ENCODE measurements around the gene DNAH14. TPM values are rescaled to one million over a fixed set of nuclear protein-coding genes. Genes with fewer than 3 reads are reported as not detected.
"Not testable (repeated sequence)": the region's sequence is repeated elsewhere in the genome, so short reads cannot be mapped to it uniquely, and the experiment has no call there.

The DNAH14 gene
- polyA plus RNA-seq, 4 donors = 1.4 to 12.9 (median 3.9) TPM; not detected in 1

- FAIRE-seq (no peak), DNase-seq (no peak)
- H3K27ac ChIP-seq (ENCODE audit: low read depth in 1 of 3, low read length in 2 of 3) = no peak overlapping the region
- H3K4me1 ChIP-seq (ENCODE audit: control insufficient read depth in 3 of 3, insufficient read depth in 2 of 3, low read depth in 1 of 3, low read length in 2 of 3) = no peaks in the 10 kb centered on the region
- H3K27me3 ChIP-seq (ENCODE audit: control insufficient read depth in 3 of 3, insufficient read depth in 3 of 3, low read length in 3 of 3) = no peaks in the 10 kb centered on the region
- H3K4me3 ChIP-seq (ENCODE audit: low read depth in 1 of 3, low read length in 3 of 3) = no peak overlapping the region
- no peaks in the 10 kb centered on the region for H3K9me3 ChIP-seq (ENCODE audit: control insufficient read depth in 2 of 2, insufficient read depth in 1 of 2, low read depth in 1 of 2, low read length in 1 of 2)
- 70 to 94% (median 88%) methylated on average over 1 of the region's 1 CpG for WGBS, 3 donors
- no peaks in the 10 kb centered on the region for H3K36me3 ChIP-seq (ENCODE audit: control insufficient read depth in 3 of 3, insufficient read depth in 2 of 3, low read depth in 1 of 3, low read length in 3 of 3)
These were observed 183.8 kb downstream of the DNAH14 start for GRCh38 chr1:225113265-225113664.

- Histone ChIP-seq H3K36me3 (ENCODE audit: control insufficient read depth in 3 of 3, insufficient read depth in 2 of 3, low read depth in 1 of 3, low read length in 3 of 3) (no peaks in the 10 kb centered on the region), H3K27ac (ENCODE audit: low read depth in 1 of 3, low read length in 2 of 3) (no peak overlapping the region), H3K27me3 (ENCODE audit: control insufficient read depth in 3 of 3, insufficient read depth in 3 of 3, low read length in 3 of 3) (no peaks in the 10 kb centered on the region), H3K4me3 (ENCODE audit: low read depth in 1 of 3, low read length in 3 of 3) (no peak overlapping the region), H3K4me1 (ENCODE audit: control insufficient read depth in 3 of 3, insufficient read depth in 2 of 3, low read depth in 1 of 3, low read length in 2 of 3) (no peaks in the 10 kb centered on the region), H3K9me3 (ENCODE audit: control insufficient read depth in 2 of 2, insufficient read depth in 1 of 2, low read depth in 1 of 2, low read length in 1 of 2) (no peaks in the 10 kb centered on the region)
- FAIRE-seq (no peak), DNase-seq (no peak)
- WGBS, 3 donors = 78 to 85% (median 85%) methylated on average over 1 of the region's 1 CpG
These were observed 185.0 kb downstream of the DNAH14 start for GRCh38 chr1:225114354-225114990.

GRCh38 chr1:225119307-225119706, 189.8 kb downstream of the DNAH14 start:
- FAIRE-seq (no peak), DNase-seq (no peak)
- no peaks in the 10 kb centered on the region for H3K27me3 ChIP-seq (ENCODE audit: control insufficient read depth in 3 of 3, insufficient read depth in 3 of 3, low read length in 3 of 3)
- H3K4me3 ChIP-seq (ENCODE audit: low read depth in 1 of 3, low read length in 3 of 3) = no peak overlapping the region
- no peak overlapping the region for H3K27ac ChIP-seq (ENCODE audit: low read depth in 1 of 3, low read length in 2 of 3)
- 44 to 51% (median 51%) methylated on average over 3 of the region's 3 CpGs for WGBS, 3 donors
- H3K36me3 ChIP-seq (ENCODE audit: control insufficient read depth in 3 of 3, insufficient read depth in 2 of 3, low read depth in 1 of 3, low read length in 3 of 3) = no peaks in the 10 kb centered on the region
- H3K9me3 ChIP-seq (ENCODE audit: control insufficient read depth in 2 of 2, insufficient read depth in 1 of 2, low read depth in 1 of 2, low read length in 1 of 2) = no peaks in the 10 kb centered on the region
- H3K4me1 ChIP-seq (ENCODE audit: control insufficient read depth in 3 of 3, insufficient read depth in 2 of 3, low read depth in 1 of 3, low read length in 2 of 3) = no peaks in the 10 kb centered on the region

- no peaks in the 10 kb centered on the region for H3K27me3 ChIP-seq (ENCODE audit: control insufficient read depth in 3 of 3, insufficient read depth in 3 of 3, low read length in 3 of 3)
- no peak for DNase-seq
- no peaks in the 10 kb centered on the region for H3K4me1 ChIP-seq (ENCODE audit: control insufficient read depth in 3 of 3, insufficient read depth in 2 of 3, low read depth in 1 of 3, low read length in 2 of 3)
- no peaks in the 10 kb centered on the region for H3K9me3 ChIP-seq (ENCODE audit: control insufficient read depth in 2 of 2, insufficient read depth in 1 of 2, low read depth in 1 of 2, low read length in 1 of 2)
- no peak overlapping the region for H3K4me3 ChIP-seq (ENCODE audit: low read depth in 1 of 3, low read length in 3 of 3)
- no peak overlapping the region for H3K27ac ChIP-seq (ENCODE audit: low read depth in 1 of 3, low read length in 2 of 3)
- WGBS, 3 donors = 90 to 98% (median 92%) methylated on average over 2 of the region's 2 CpGs
- H3K36me3 ChIP-seq (ENCODE audit: control insufficient read depth in 3 of 3, insufficient read depth in 2 of 3, low read depth in 1 of 3, low read length in 3 of 3) = no peaks in the 10 kb centered on the region
- FAIRE-seq = no peak
These were observed 191.6 kb downstream of the DNAH14 start for GRCh38 chr1:225121095-225121494.

GRCh38 chr1:225131869-225132268, 202.4 kb downstream of the DNAH14 start:
- WGBS, 3 donors = 81 to 97% (median 86%) methylated on average over 1 of the region's 1 CpG
- Histone ChIP-seq H3K9me3 (ENCODE audit: control insufficient read depth in 2 of 2, insufficient read depth in 1 of 2, low read depth in 1 of 2, low read length in 1 of 2) (no peaks in the 10 kb centered on the region), H3K27ac (ENCODE audit: low read depth in 1 of 3, low read length in 2 of 3) (no peak overlapping the region), H3K4me1 (ENCODE audit: control insufficient read depth in 3 of 3, insufficient read depth in 2 of 3, low read depth in 1 of 3, low read length in 2 of 3) (no peaks in the 10 kb centered on the region), H3K27me3 (ENCODE audit: control insufficient read depth in 3 of 3, insufficient read depth in 3 of 3, low read length in 3 of 3) (no peaks in the 10 kb centered on the region), H3K36me3 (ENCODE audit: control insufficient read depth in 3 of 3, insufficient read depth in 2 of 3, low read depth in 1 of 3, low read length in 3 of 3) (no peaks in the 10 kb centered on the region), H3K4me3 (ENCODE audit: low read depth in 1 of 3, low read length in 3 of 3) (no peak overlapping the region)
- FAIRE-seq = no peak
- no peak for DNase-seq

- 61 to 93% (median 86%) methylated on average over 3 of the region's 3 CpGs for WGBS, 3 donors
- DNase-seq (no peak), FAIRE-seq (no peak)
- H3K4me3 ChIP-seq (ENCODE audit: low read depth in 1 of 3, low read length in 3 of 3) = no peak overlapping the region
- H3K27ac ChIP-seq (ENCODE audit: low read depth in 1 of 3, low read length in 2 of 3) = no peak overlapping the region
- no peaks in the 10 kb centered on the region for H3K4me1 ChIP-seq (ENCODE audit: control insufficient read depth in 3 of 3, insufficient read depth in 2 of 3, low read depth in 1 of 3, low read length in 2 of 3)
- H3K36me3 ChIP-seq (ENCODE audit: control insufficient read depth in 3 of 3, insufficient read depth in 2 of 3, low read depth in 1 of 3, low read length in 3 of 3) = peaks cover 0 to 9% (median 0%) of the 10 kb centered on the region in 3 donors
- no peaks in the 10 kb centered on the region for H3K27me3 ChIP-seq (ENCODE audit: control insufficient read depth in 3 of 3, insufficient read depth in 3 of 3, low read length in 3 of 3)
- H3K9me3 ChIP-seq (ENCODE audit: control insufficient read depth in 2 of 2, insufficient read depth in 1 of 2, low read depth in 1 of 2, low read length in 1 of 2) = peaks cover 0 to 1% of the 10 kb centered on the region in 2 donors
These were observed 208.5 kb downstream of the DNAH14 start for GRCh38 chr1:225137976-225138375.

GRCh38 chr1:225143001-225143400, 213.5 kb downstream of the DNAH14 start:
- FAIRE-seq (no peak), DNase-seq (no peak)
- peaks cover 0 to 10% (median 0%) of the 10 kb centered on the region in 3 donors for H3K36me3 ChIP-seq (ENCODE audit: control insufficient read depth in 3 of 3, insufficient read depth in 2 of 3, low read depth in 1 of 3, low read length in 3 of 3)

GRCh38 chr1:225146478-225146877, 217.0 kb downstream of the DNAH14 start:
- WGBS, 3 donors = 77 to 89% (median 86%) methylated on average over 5 of the region's 5 CpGs
- DNase-seq = no peak
- no peak overlapping the region for H3K4me3 ChIP-seq (ENCODE audit: low read depth in 1 of 3, low read length in 3 of 3)
- H3K9me3 ChIP-seq (ENCODE audit: control insufficient read depth in 2 of 2, insufficient read depth in 1 of 2, low read depth in 1 of 2, low read length in 1 of 2) = no peaks in the 10 kb centered on the region
- no peak overlapping the region for H3K27ac ChIP-seq (ENCODE audit: low read depth in 1 of 3, low read length in 2 of 3)
- no peak for FAIRE-seq
- H3K4me1 ChIP-seq (ENCODE audit: control insufficient read depth in 3 of 3, insufficient read depth in 2 of 3, low read depth in 1 of 3, low read length in 2 of 3) = no peaks in the 10 kb centered on the region
- H3K27me3 ChIP-seq (ENCODE audit: control insufficient read depth in 3 of 3, insufficient read depth in 3 of 3, low read length in 3 of 3) = no peaks in the 10 kb centered on the region
- H3K36me3 ChIP-seq (ENCODE audit: control insufficient read depth in 3 of 3, insufficient read depth in 2 of 3, low read depth in 1 of 3, low read length in 3 of 3) = peaks cover 0 to 3% (median 0%) of the 10 kb centered on the region in 3 donors

More at GRCh38 chr1:225143001-225143400, 213.5 kb downstream of the DNAH14 start:
- no peak overlapping the region for H3K27ac ChIP-seq (ENCODE audit: low read depth in 1 of 3, low read length in 2 of 3)
- no peaks in the 10 kb centered on the region for H3K27me3 ChIP-seq (ENCODE audit: control insufficient read depth in 3 of 3, insufficient read depth in 3 of 3, low read length in 3 of 3)
- no peaks in the 10 kb centered on the region for H3K4me1 ChIP-seq (ENCODE audit: control insufficient read depth in 3 of 3, insufficient read depth in 2 of 3, low read depth in 1 of 3, low read length in 2 of 3)
- H3K9me3 ChIP-seq (ENCODE audit: control insufficient read depth in 2 of 2, insufficient read depth in 1 of 2, low read depth in 1 of 2, low read length in 1 of 2) = peaks cover 0 to 1% of the 10 kb centered on the region in 2 donors
- H3K4me3 ChIP-seq (ENCODE audit: low read depth in 1 of 3, low read length in 3 of 3) = no peak overlapping the region

GRCh38 chr1:225147791-225148190, 218.3 kb downstream of the DNAH14 start:
- not testable (repeated sequence) for H3K4me3 ChIP-seq (ENCODE audit: low read depth in 1 of 3, low read length in 3 of 3); H3K4me1 ChIP-seq (ENCODE audit: control insufficient read depth in 3 of 3, insufficient read depth in 2 of 3, low read depth in 1 of 3, low read length in 2 of 3); H3K9me3 ChIP-seq (ENCODE audit: control insufficient read depth in 2 of 2, insufficient read depth in 1 of 2, low read depth in 1 of 2, low read length in 1 of 2); H3K27me3 ChIP-seq (ENCODE audit: control insufficient read depth in 3 of 3, insufficient read depth in 3 of 3, low read length in 3 of 3); H3K27ac ChIP-seq (ENCODE audit: low read depth in 1 of 3, low read length in 2 of 3); H3K36me3 ChIP-seq (ENCODE audit: control insufficient read depth in 3 of 3, insufficient read depth in 2 of 3, low read depth in 1 of 3, low read length in 3 of 3); DNase-seq; FAIRE-seq

Measured in small intestine (tissue), 7 donors.